Mammary epithelial cell (primary cell): Measurements from ENCODE around the gene NR3C2.

Experiments used
- CTCF ChIP-seq, 2 donors: IDR thresholded peaks in 1 of 2; conservative IDR thresholded peaks in 1 of 2; 2 replicates each; pipeline ENCODE4 v1.5.1; 2011 to 2012; ENCODE audit warnings: inconsistent platforms in 2 of 2, low read length in 2 of 2, mild to moderate bottlenecking in 2 of 2, control low read depth in 1 of 2, low read depth in 1 of 2; ENCODE audit not compliant: insufficient read depth in 1 of 2; ENCODE audit errors: extremely low read depth in 1 of 2
- EZH2 ChIP-seq: IDR thresholded peaks from 2 replicates; pipeline ENCODE4 v1.6.1; 2012; ENCODE audit warnings: low read length, inconsistent platforms, borderline replicate concordance

GRCh38 chr4:148435654-148436406 is 6.4 kb downstream of the NR3C2 start:
- TF ChIP-seq CTCF (conservative IDR thresholded peaks at IDR 0.05 in 1 of 2, IDR thresholded peaks at IDR 0.05 in 1 of 2; ENCODE audit: extremely low read depth in 1 of 2, insufficient read depth in 1 of 2, low read depth in 1 of 2, low read length in 2 of 2) (no peak), EZH2 (no peak)
